A204.1 (cell line): ENCODE measurements around the gene ZNF554.
"Not testable (repeated sequence)": the region's sequence is repeated elsewhere in the genome, so short reads cannot be mapped to it uniquely, and the experiment has no call there.

Experiments used
- FAIRE-seq: peaks from 2 replicates; lab custom pipeline; 2012; peaks lifted over from hg19 to GRCh38; lab: Jason Lieb, UNC

ZNF554 gene

GRCh38 chr19:2869618-2870017 lies 50.0 kb downstream of the ZNF554 start:
- FAIRE-seq = no peak

DNA sequence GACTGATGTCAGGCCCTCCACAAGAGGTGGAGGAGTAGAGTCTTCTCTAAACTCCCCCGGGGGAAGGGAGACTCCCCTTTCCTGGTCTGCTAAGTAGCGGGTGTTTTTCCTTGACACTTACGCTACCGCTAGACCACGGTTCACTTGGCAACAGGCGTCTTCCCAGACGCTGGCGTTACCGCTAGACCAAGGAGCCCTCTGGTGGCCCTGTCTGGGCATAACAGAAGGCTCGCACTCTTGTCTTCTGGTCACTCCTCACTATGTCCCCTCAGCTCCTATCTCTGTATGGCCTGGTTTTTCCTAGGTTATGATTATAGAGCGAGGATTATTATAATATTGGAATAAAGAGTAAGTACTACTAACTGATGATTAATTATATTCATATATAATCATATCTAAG lies 52.5 kb downstream of the ZNF554 start:
- FAIRE-seq = not testable (repeated sequence)

DNA sequence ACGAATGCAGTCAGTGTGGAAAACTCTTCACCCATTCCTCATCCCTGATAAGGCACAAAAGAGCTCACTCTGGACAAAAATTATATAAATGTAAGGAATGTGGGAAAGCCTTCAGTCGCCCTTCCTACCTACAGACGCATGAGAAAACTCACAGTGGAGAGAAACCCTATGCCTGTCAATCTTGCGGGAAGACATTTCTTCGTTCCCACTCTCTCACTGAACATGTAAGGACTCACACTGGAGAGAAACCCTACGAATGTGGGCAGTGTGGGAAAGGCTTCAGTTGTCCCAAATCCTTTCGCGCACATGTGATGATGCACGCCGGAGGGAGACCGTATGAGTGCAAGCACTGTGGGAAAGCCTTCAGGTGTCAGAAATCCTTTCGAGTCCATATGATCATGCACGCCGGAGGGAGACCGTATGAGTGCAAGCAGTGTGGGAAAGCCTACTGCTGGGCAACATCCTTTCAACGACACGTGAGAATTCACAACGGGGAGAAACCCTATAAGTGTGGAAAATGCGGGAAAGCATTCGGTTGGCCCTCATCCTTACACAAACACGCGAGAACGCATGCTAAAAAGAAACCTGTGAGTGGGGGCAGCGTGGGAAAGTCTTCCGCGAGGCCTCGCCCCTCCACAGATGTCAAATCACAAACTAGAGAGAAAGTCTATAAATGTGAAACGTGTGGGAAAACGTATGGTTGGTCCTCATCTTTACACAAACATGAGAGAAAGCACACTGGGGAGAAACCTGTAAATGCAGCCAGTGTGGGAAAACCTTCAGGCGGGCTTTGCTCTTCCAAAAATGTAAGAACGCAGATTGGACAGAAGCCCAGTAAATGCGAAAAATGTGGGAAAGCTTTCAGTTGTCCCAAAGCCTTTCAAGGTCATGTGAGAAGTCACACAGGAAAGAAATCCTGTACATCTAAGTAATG lies 58.0 kb downstream of the ZNF554 start:
- FAIRE-seq = no peak

DNA sequence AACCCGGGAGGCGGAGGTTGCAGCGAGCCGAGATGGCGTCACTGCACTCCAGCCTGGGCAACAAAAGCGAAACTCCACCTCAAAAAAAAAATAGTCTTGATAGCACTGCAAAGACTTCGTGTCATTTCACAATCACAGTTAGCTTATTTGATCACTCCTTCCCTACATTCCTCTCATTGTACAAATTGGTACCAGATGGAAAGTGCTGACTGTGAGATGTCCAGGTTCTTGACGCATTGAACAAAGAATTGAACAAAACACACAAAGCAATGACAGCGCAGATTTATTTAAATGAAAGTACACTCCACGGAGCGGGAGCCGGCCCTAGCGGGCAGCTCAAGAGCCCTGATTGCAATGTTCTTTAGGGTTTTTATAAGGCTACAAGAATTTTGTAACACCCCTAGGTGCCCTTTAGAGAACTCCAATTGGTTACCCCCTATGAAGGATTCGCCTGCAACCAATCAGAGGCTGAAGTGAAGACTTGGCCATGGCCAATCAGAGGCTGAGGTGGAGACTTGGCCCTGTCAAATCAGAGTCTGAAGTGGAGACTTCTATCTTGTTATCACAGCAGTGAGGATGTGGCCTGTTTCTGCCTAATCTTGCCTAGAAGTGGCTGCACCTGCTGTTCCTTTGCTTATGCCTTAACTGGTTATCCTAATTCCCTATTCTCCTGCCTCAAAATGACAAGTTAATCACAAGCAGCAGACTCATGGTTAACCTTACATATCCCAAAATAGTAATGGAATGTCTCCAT lies 64.2 kb downstream of the ZNF554 start:
- no peak for FAIRE-seq

- no peak for FAIRE-seq
Observed at GRCh38 chr19:2885736-2886135, 66.1 kb downstream of the ZNF554 start.
